Body of pancreas (tissue), 4 donors: ENCODE results near the gene ADGRD1. TPM values are rescaled to one million over a fixed set of nuclear protein-coding genes. Genes with fewer than 3 reads are reported as not detected.

Experiments used
- ATAC-seq: fragments of 150-250 bp; one replicate; pipeline ENCODE4 v1.9.1; 2016
- DNase-seq, 4 donors: peaks; one replicate each; pipeline ENCODE4 v3.0.0-alpha.2; 2019
- H3K27ac ChIP-seq, 4 donors: fragments of 200-600 bp; sonication (generic); 1 replicate in 3 of 4; 2 replicates in 1 of 4; pipeline versions ENCODE4 v1.5.1 to v1.6.1; 2016 to 2019; ENCODE audit warnings: mild to moderate bottlenecking in 1 of 4, mixed read lengths in 1 of 4, moderate library complexity in 1 of 4
- H3K27me3 ChIP-seq, 2 donors: fragments of 200-600 bp; sonication (generic); one replicate each; pipeline ENCODE4 v1.6.0; 2016; ENCODE audit warnings: mild to moderate bottlenecking in 1 of 2
- H3K36me3 ChIP-seq, 2 donors: fragments of 200-600 bp; sonication (generic); replicated peaks in 1 of 2; 2 replicates each; pipeline ENCODE4 v1.5.1; 2016; ENCODE audit warnings: low read depth in 2 of 2; ENCODE audit not compliant: insufficient read depth in 1 of 2
- H3K4me1 ChIP-seq: fragments of 200-600 bp; sonication (generic); one replicate; pipeline ENCODE4 v1.6.0; 2016
- H3K4me3 ChIP-seq, 2 donors: fragments of 200-600 bp; sonication (generic); 1 replicate in 1 of 2; 2 replicates in 1 of 2; pipeline ENCODE4 v1.5.1; 2016 to 2019
- H3K9me3 ChIP-seq, 3 donors: fragments of 200-600 bp; sonication (generic); 1 replicate in 2 of 3; 2 replicates in 1 of 3; pipeline ENCODE4 v1.5.1; 2016
- CTCF ChIP-seq, 7 experiments: fragments of 450-650 bp in 4 of 7; fragments of 200-600 bp in 3 of 7; sonication (generic) in 3 of 7; IDR thresholded peaks; one replicate each; pipeline ENCODE4 v1.5.1; 2016 to 2019; ENCODE audit warnings: antibody characterized with exemption in 7 of 7
- POLR2A ChIP-seq, 3 donors: fragments of 450-650 bp; IDR thresholded peaks; one replicate each; pipeline ENCODE4 v1.6.1; 2016; ENCODE audit warnings: antibody characterized with exemption in 3 of 3, mild to moderate bottlenecking in 2 of 3
- WGBS, 2 donors: methylation state at CpG; one replicate each; pipeline ENCODE4 v1.1.5; 2017; 5-methylcytosine and 5-hydroxymethylcytosine counted together
- intact Hi-C: fragments of 100-400 bp; cut with DNase I; formaldehyde crosslinking; loops from one replicate; pipeline ENCODE4 v1.15.1; 2023
- total RNA-seq, 2 donors: library from RNA; depleted of rRNA; stranded (reverse); fragments of >200 nt; gene quantifications; one replicate each; pipeline ENCODE4 v1.1.0, GENCODE V29; 2016

ADGRD1 gene
- total RNA-seq, 2 donors from 2014 or later = 4.4 to 4.9 TPM

- ATAC-seq (no peak), DNase-seq (no peak)
- Histone ChIP-seq H3K9me3 (no peaks in the 10 kb centered on the region), H3K4me3 (no peak overlapping the region), H3K4me1 (no peaks in the 10 kb centered on the region), H3K27me3 (no peaks in the 10 kb centered on the region), H3K36me3 (no peaks in the 10 kb centered on the region), H3K27ac (no peak overlapping the region)
- TF ChIP-seq CTCF (IDR thresholded peaks at IDR 0.05) = no peak
- no peak for TF ChIP-seq POLR2A (IDR thresholded peaks at IDR 0.05)
- 62 to 96% methylated on average over 2 to 3 of the region's 3 CpGs for WGBS, 2 donors
- intact Hi-C loops = no loop called here
Measured at GRCh38 chr12:131076296-131076695, 122.6 kb downstream of the ADGRD1 start.

DNA sequence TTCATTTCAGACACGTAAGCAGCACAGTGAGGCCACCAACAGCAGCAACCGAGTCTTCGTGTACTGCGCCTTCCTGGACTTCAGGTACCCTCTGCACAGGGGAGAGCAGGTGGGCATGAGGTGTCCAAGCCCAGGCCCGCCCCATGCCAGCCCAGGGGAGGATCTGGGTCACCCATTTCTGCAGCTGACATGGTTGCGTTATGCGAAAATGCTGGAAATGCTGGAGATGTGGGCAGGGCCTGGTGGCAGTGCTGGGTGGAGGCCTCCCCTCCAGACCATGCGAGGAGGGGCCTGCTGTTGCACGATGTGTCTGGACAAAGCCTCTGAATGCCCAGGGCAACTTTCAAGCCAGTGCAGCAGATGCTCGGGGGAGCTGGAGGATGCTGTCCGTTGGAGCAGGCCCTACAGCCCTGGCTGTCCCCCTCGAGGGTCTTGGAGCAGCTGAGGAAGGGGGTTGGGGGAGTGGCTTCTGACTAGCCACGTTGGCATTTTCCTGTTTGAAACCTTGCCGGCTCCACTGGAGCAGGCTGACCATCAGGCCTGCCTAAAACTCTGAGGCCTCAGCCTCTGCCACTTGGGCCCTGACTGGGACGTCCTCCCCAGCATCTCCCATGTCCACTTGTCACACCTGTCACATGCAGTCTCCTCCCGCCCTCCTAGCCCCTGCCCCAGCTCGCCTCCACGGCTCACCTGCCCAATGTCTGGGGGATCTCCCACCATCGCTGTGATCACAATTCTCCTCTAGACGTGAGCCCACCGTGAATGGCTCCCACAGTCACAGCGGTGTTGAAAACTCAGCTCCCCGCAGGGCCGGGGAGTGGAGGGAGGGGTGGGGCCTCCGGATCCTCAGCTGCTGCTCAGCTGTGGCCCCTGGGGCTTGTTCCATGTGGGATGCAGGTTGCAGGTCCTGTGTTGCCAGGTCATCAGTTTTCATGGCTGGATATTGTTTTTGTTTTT, 123.4 kb downstream of the ADGRD1 start:
- Histone ChIP-seq H3K4me3 (no peak overlapping the region), H3K27me3 (no peaks in the 10 kb centered on the region), H3K4me1 (no peaks in the 10 kb centered on the region), H3K27ac (no peak overlapping the region), H3K36me3 (no peaks in the 10 kb centered on the region), H3K9me3 (no peaks in the 10 kb centered on the region)
- intact Hi-C loops = no loop called here
- TF ChIP-seq POLR2A (IDR thresholded peaks at IDR 0.05) = no peak
- TF ChIP-seq CTCF (IDR thresholded peaks at IDR 0.05) = no peak
- 77 to 87% methylated on average over 18 to 25 of the region's 25 CpGs for WGBS, 2 donors
- DNase-seq (no peak), ATAC-seq (no peak)

- WGBS, 2 donors = 74 to 78% methylated on average over 6 to 11 of the region's 11 CpGs
- Histone ChIP-seq H3K4me1 (no peaks in the 10 kb centered on the region), H3K27me3 (no peaks in the 10 kb centered on the region), H3K36me3 (no peaks in the 10 kb centered on the region), H3K27ac (no peak overlapping the region), H3K4me3 (no peak overlapping the region), H3K9me3 (no peaks in the 10 kb centered on the region)
- intact Hi-C loops = no loop called here
- no peak for ATAC-seq
- no peak for TF ChIP-seq POLR2A (IDR thresholded peaks at IDR 0.05)
- no peak for TF ChIP-seq CTCF (IDR thresholded peaks at IDR 0.05)
- DNase-seq = no peak
Measured at GRCh38 chr12:131077931-131078391, 124.3 kb downstream of the ADGRD1 start.

- H3K36me3 ChIP-seq = no peaks in the 10 kb centered on the region
- no peaks in the 10 kb centered on the region for H3K9me3 ChIP-seq
- no peak for TF ChIP-seq POLR2A (IDR thresholded peaks at IDR 0.05)
- TF ChIP-seq CTCF (IDR thresholded peaks at IDR 0.05) = no peak
- no peak for DNase-seq
- no peak overlapping the region for H3K4me3 ChIP-seq
- H3K4me1 ChIP-seq = no peaks in the 10 kb centered on the region
- no peak overlapping the region for H3K27ac ChIP-seq
- no peak for ATAC-seq
- no peaks in the 10 kb centered on the region for H3K27me3 ChIP-seq
- intact Hi-C loops = no loop called here
- 83 to 87% methylated on average over 21 to 23 of the region's 23 CpGs for WGBS, 2 donors
Measured at GRCh38 chr12:131082290-131083194, 128.8 kb downstream of the ADGRD1 start.
